Gastroesophageal sphincter (tissue), 3 donors: Measurements from ENCODE around the gene RHOT1.

Experiments used
- EP300 ChIP-seq: sonication (generic); formaldehyde crosslinking; IDR thresholded peaks from one replicate; pipeline ENCODE4 v1.6.1; 2017; ENCODE audit warnings: antibody characterized with exemption, mild to moderate bottlenecking
- POLR2A ChIP-seq, 2 donors: fragments of 450-650 bp; IDR thresholded peaks; one replicate each; pipeline ENCODE4 v1.6.1; 2017; ENCODE audit warnings: antibody characterized with exemption in 2 of 2, mild to moderate bottlenecking in 2 of 2, moderate library complexity in 1 of 2
- POLR2AphosphoS5 ChIP-seq: sonication (generic); formaldehyde crosslinking; IDR thresholded peaks from one replicate; pipeline ENCODE4 v1.6.1; 2017; ENCODE audit warnings: antibody characterized with exemption
- TF ChIP-seq, protein P1 (sequence below), 4 experiments: fragments of 200-600 bp in 2 of 4; fragments of 450-650 bp in 2 of 4; sonication (generic) in 1 of 4; IDR thresholded peaks; one replicate each; pipeline ENCODE4 v1.5.1; 2017 to 2019; ENCODE audit warnings: antibody characterized with exemption in 4 of 4, mild to moderate bottlenecking in 2 of 4, moderate library complexity in 2 of 4

DNA sequence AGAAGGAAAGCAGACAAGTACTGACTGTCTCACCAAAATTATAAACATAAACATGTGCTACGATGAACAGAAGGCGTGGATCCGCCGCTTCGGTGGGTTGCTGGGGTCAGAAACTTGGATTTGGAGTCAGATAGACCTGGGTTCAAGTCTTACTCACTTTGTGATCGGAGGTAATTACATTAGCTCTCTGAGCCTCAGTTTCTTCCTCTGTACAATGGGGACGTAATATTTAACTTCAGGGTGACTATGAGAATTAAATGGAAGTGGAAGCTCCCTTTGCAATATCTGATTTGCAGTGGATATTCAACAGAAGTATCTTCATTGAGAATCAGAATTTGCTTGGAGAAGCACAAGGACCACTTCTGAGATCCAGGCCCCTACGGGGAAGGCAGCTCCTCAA, 129.5 kb downstream of the RHOT1 start:
- TF ChIP-seq, protein P1, sequence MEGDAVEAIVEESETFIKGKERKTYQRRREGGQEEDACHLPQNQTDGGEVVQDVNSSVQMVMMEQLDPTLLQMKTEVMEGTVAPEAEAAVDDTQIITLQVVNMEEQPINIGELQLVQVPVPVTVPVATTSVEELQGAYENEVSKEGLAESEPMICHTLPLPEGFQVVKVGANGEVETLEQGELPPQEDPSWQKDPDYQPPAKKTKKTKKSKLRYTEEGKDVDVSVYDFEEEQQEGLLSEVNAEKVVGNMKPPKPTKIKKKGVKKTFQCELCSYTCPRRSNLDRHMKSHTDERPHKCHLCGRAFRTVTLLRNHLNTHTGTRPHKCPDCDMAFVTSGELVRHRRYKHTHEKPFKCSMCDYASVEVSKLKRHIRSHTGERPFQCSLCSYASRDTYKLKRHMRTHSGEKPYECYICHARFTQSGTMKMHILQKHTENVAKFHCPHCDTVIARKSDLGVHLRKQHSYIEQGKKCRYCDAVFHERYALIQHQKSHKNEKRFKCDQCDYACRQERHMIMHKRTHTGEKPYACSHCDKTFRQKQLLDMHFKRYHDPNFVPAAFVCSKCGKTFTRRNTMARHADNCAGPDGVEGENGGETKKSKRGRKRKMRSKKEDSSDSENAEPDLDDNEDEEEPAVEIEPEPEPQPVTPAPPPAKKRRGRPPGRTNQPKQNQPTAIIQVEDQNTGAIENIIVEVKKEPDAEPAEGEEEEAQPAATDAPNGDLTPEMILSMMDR (IDR thresholded peaks at IDR 0.05) = no peak
- no peak for TF ChIP-seq POLR2A (IDR thresholded peaks at IDR 0.05)
- no peak for TF ChIP-seq POLR2AphosphoS5
- no peak for TF ChIP-seq EP300
